GM10248 (cell line): ENCODE measurements around the gene KSR2.

Experiments used
- CTCF ChIA-PET: fragments of 300-600 bp; sonication (Branson Sonifier 250); formaldehyde crosslinking; extraction: SDS; loops from one replicate; lab custom pipeline; 2021; ENCODE audit warnings: antibody characterized with exemption; lab: Yijun Ruan, JAX
- POLR2A ChIA-PET: fragments of 350-650 bp; sonication (Branson Sonifier 250); formaldehyde crosslinking; extraction: SDS; loops from one replicate; lab custom pipeline; 2020; ENCODE audit warnings: antibody characterized with exemption; lab: Yijun Ruan, JAX
- DNase-seq: peaks from one replicate; pipeline ENCODE4 v3.0.0; 2012; ENCODE audit errors: extremely low spot score
- TF ChIP-seq, protein P1 (sequence below): IDR thresholded peaks from 2 replicates; pipeline ENCODE4 v1.5.1; 2012; ENCODE audit warnings: mild to moderate bottlenecking, low read depth; ENCODE audit errors: extremely low read depth, missing control alignments, control extremely low read depth

The KSR2 gene

DNA sequence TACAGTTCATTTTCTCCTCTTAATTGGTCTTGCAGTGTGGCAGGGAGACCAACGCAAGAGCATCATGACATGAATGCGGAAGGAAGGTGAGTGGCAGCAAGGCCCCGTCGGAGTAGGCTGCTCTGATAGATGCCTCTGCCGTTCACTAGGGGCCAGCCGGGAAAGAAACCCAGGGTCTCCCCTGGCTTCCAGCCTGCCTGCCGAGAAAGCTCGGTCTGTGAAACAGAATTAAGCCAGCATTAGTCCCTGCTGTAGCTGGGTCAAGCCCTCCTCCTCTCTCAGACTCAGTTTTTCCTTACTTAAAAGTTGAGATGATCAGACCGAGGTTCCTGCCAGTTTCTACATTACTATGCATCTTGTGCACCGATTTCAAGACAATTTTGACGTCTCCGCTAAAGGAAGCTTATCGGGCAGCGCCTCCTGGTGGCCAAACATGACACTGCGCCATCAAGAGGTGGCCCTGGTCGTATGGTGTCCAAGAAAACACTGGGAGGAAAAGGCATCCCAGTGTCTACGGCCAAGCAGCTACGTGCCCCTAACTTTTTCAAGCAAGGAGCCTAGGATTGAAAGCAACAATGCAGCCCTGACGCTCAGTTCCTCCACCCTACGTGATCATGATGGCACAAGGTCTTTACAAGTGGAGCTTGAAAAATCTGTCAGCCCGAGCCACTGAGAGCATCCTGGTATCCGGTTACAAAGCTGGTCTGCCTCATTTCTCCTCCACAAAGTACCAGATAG is 131.6 kb downstream of the KSR2 start:
- peak; percentile 73 for DNase-seq

DNA sequence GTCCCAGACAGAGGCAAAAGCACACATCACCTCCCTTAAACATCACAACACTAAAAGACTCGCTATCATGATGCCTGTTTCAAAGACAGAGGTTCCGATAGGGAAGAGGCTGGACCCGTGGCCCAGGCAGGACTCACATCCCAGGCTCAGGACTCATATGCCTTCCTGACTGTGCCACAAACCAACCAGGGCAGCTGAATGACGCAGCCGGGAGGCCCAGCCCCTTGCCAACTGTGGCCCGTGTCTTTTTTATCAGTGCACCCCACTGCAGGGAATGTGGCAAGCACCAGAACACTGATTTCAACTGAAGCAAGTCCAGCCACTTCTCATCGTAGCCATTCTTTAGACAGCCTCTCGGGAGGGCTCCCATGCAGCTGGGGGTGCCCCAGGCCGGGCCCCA is 132.3 kb downstream of the KSR2 start:
- DNase-seq: no peak
- POLR2A ChIA-PET: no interaction called here
- CTCF ChIA-PET: interaction anchor here (0.7 to 5.7 kb wide), 30 partner anchors 8 to 633 kb away, joined by 3 to 103 read pairs (median 6); no protein-coding TSS in a partner anchor
- TF ChIP-seq, protein P1, sequence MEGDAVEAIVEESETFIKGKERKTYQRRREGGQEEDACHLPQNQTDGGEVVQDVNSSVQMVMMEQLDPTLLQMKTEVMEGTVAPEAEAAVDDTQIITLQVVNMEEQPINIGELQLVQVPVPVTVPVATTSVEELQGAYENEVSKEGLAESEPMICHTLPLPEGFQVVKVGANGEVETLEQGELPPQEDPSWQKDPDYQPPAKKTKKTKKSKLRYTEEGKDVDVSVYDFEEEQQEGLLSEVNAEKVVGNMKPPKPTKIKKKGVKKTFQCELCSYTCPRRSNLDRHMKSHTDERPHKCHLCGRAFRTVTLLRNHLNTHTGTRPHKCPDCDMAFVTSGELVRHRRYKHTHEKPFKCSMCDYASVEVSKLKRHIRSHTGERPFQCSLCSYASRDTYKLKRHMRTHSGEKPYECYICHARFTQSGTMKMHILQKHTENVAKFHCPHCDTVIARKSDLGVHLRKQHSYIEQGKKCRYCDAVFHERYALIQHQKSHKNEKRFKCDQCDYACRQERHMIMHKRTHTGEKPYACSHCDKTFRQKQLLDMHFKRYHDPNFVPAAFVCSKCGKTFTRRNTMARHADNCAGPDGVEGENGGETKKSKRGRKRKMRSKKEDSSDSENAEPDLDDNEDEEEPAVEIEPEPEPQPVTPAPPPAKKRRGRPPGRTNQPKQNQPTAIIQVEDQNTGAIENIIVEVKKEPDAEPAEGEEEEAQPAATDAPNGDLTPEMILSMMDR: no peak

More for the DNA sequence above, 131.6 kb downstream of the KSR2 start:
- POLR2A ChIA-PET: no interaction called here
- CTCF ChIA-PET: interaction anchor here (0.7 to 5.7 kb wide), 45 partner anchors 8 to 636 kb away, joined by 3 to 103 read pairs (median 5); no protein-coding TSS in a partner anchor
- TF ChIP-seq, protein P1: peak; percentile 95

DNA sequence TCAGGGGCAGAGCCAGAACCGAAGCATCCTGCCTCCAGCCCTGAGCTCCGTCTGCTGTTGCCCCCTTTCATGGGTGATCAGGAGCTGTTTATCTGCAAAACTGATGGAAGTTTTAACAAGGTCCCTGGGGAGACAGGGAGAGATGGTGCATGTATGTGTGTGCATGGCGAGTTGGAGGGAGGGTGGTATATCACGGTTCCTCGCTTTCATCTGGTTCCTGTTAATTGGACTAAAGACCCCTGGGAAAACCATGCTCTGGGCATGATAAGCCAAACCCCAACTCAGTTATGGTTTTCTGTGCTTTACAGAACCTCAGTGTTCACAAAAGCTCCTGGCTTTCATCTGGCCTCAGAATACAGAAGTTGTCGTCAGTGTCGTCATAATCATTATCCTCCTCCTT is 133.6 kb downstream of the KSR2 start:
- CTCF ChIA-PET: interaction anchor here (0.7 to 5.1 kb wide), 3 partner anchors 14 to 622 kb away, joined by 3 to 25 read pairs (median 3); no protein-coding TSS in a partner anchor
- no peak for DNase-seq

DNA sequence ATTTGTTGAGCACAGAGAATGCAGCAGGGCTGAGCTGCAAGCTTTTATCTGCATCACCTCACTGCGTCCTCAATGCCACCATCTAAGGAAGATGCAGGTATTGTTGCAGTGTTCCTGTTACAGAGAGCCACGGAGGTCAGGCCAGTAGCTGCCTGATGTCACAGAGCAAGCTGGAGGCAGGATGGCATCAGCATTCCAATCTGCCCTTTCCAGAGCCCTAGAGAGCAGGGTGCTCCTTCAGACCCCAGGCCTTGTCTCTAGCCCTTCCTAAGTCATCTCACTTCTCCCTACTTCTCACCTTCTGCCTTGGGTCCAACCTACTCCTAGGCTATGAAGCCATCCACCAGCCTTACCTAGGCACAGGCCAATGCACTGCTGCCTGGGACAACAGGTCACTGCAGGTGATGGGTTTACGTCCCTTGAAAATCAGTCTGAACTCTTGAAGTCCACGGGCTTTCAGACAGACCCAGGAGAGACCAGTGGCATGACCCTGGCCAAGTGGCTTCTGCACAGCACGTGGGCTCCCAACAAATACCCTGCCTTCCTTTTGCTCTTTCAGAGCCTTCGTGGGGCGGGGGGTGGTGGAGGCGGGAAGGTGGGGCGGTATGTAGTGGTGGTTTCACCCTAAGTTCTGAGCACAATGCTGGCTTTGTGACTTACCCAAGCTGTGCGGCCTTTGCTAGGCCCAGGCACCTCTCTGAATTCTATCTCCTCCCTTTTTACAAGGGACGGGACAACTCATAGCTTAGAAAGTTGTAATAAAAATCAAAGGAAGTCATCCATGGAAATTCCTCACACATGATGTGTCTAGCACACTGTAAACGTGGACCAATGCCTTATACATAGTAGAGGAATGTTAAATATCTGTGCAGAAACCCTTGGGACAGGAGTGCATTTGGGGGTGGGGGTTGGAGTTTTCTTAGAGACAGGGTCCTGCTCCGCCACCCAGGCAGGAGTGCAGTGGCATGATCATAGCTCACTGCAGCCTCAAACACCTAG is 136.0 kb downstream of the KSR2 start:
- TF ChIP-seq, protein P1: no peak
- ChIA-PET CTCF (interaction anchor here (0.8 to 5.1 kb wide), 5 partner anchors 17 to 620 kb away, joined by 3 to 25 read pairs (median 4); no protein-coding TSS in a partner anchor), POLR2A (no interaction called here)
- DNase-seq: no peak

More for the DNA sequence above, 133.6 kb downstream of the KSR2 start:
- POLR2A ChIA-PET: no interaction called here
- TF ChIP-seq, protein P1: no peak

DNA sequence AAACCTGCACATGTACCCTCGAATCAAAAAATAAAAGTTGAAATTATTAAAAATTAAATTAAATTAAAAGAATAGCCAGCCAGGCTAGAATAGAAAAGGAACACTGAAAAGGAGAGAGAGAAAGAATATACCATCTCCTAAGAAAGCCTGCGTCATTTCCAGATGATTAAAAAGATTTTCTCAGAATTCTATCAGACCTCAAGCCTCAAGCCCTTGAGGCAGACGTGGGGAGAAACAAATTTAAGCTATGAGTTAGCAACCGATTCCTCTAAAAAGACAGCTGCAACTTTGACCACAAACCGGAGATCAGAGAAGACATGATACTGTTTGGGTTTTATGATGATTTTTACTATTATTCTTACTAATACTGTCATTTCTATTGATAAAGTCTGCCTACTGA is 138.3 kb downstream of the KSR2 start:
- TF ChIP-seq, protein P1: no peak
- POLR2A ChIA-PET: no interaction called here
- CTCF ChIA-PET: interaction anchor here (0.9 to 5.1 kb wide), 8 partner anchors 9 to 463 kb away, joined by 3 to 25 read pairs (median 4); no protein-coding TSS in a partner anchor
- DNase-seq: no peak

DNA sequence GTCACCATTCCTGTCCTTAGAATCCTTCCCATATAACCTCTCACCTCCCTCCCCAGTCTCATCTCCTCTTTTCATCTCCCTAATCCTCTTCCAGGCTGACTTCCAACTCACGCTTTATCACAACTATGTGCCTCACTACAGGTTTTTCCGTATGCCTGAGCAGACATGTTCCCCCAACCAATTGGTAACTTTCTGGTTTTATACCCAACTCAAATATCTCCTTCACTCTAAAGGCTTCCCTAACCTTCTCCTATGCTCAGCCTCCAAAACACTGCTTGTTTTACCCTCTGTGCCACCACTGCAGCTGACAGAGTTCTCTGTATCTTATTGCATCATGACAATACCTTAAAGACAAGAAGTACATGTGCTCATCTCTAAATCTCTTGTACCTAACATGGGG is 139.7 kb downstream of the KSR2 start:
- ChIA-PET CTCF (interaction anchor here (1.7 kb wide), 1 partner anchor 8 kb away, joined by 7 read pairs; no protein-coding TSS in a partner anchor), POLR2A (no interaction called here)
- DNase-seq: no peak
- TF ChIP-seq, protein P1: no peak
